GM19025 (cell line): ENCODE results near the gene KLHL29.

Experiments used
- ATAC-seq: cut with Tn5 transposase; IDR thresholded peaks from one replicate; pipeline ENCODE4 v1.9.1; 2021; ENCODE audit warnings: mild to moderate bottlenecking, low read depth, moderate library complexity; ENCODE audit not compliant: unreplicated experiment

KLHL29 gene

GRCh38 chr2:23695890-23696751, 311.1 kb downstream of the KLHL29 start:
- no peak for ATAC-seq

DNA sequence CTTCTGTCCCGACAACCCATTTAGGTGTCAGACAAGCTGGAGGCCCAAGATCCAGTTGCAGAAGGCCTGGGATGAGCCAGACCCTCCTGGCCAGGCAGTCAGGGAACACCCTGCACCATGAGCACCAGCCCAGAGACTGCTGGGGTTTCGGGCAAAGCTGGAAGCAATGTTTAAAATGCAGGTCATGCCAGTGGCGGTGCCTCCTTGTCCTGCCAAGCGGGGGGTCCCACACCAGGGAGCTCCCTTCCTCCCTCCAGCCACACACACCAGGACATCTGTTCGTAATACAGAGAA, 311.7 kb downstream of the KLHL29 start:
- ATAC-seq, result no peak

DNA sequence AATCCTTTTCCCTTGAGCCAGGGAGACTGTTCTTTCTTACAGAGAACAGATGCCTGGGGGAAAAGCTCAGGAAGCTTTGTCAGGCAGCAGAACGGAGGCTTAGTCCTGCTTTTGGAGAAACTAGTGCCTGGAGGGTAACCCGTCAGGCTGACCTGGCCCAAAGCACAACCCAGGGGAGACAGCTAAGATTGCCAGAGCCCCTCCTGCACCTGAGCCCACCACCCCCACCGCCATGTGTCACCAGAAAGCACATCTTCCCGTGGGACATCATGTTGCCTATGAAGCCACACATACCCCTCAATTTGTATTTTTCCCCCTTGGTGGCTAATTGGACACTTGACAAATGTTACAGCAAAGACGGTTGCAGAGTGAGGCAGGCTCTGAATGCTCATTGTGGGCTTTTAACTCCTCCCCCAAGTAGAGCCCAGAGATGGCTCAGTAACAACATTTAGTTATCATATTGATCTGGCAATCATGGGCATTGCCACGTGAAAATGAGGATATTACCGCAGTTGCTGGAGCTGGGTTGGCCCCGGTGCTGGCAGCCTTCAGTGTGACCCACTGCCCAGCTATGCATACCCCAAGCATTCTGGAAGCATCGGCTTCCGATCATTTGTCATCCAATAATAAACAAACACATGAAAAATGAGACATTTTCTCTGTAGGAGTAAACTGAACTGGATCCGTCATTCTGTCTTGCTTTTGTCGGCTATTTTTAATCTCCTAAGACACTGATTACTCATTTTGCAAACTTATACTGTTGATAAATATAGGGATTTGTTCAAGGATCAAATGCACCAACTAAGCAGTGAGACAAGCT, 312.5 kb downstream of the KLHL29 start:
- no peak for ATAC-seq

- ATAC-seq, result no peak
Observed at GRCh38 chr2:23698116-23698693, 313.2 kb downstream of the KLHL29 start.

- no peak for ATAC-seq
Observed at GRCh38 chr2:23698721-23699579, 314.0 kb downstream of the KLHL29 start.

GRCh38 chr2:23699580-23699925, 314.6 kb downstream of the KLHL29 start:
- ATAC-seq, result no peak

DNA sequence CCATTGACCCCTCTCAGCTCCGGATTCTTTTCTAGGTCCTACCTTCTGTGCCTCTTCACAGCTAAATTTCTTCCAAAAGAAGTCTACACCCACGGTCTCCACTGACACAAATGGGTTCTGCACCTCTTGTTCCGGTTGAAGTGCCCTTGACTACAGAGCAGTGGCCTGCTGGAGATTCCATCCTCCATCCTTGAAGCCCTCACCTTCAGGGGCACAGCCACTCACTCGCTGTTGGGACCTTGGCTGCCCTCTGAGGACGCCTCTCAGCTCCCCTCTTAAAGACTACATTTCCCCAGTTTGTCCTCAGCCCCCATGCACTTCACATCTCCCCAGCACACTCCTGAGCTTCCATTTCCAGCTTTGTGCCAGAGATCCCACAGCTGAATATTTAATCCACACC, 315.6 kb downstream of the KLHL29 start:
- ATAC-seq, result no peak

DNA sequence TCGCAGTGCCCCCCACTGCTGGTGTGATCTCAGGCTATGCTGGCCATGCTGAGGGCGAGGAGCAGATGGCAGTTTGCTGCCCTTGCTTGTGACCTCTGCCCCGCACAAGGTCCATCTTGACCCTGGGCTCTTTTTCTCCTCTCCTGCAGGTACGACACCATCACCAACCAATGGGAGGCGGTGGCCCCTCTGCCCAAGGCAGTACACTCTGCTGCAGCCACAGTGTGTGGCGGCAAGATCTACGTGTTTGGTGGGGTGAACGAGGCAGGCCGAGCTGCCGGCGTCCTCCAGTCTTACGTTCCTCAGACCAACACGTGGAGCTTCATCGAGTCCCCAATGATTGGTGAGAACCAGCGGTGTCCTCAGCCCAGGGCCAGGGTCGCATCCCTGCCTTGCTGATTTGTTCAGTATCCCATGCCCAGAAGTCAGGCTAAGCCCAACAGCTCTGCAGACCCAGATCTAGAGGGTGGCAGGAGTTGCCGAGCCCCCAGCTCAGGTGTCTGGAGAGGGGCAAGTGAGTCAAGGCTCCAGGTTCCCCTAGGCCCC, 318.1 kb downstream of the KLHL29 start:
- ATAC-seq, result no peak

- ATAC-seq, result no peak
Observed at GRCh38 chr2:23703583-23704385, 318.8 kb downstream of the KLHL29 start.

- ATAC-seq, result no peak
Observed at GRCh38 chr2:23705771-23706612, 321.0 kb downstream of the KLHL29 start.

- ATAC-seq, result no peak
Observed at GRCh38 chr2:23706613-23707078, 321.7 kb downstream of the KLHL29 start.

GRCh38 chr2:23707096-23707495, 322.1 kb downstream of the KLHL29 start:
- no peak for ATAC-seq

- no peak for ATAC-seq
Observed at GRCh38 chr2:23708771-23709170, 323.8 kb downstream of the KLHL29 start.

- no peak for ATAC-seq
Observed at GRCh38 chr2:23709311-23709710, 324.3 kb downstream of the KLHL29 start.

DNA sequence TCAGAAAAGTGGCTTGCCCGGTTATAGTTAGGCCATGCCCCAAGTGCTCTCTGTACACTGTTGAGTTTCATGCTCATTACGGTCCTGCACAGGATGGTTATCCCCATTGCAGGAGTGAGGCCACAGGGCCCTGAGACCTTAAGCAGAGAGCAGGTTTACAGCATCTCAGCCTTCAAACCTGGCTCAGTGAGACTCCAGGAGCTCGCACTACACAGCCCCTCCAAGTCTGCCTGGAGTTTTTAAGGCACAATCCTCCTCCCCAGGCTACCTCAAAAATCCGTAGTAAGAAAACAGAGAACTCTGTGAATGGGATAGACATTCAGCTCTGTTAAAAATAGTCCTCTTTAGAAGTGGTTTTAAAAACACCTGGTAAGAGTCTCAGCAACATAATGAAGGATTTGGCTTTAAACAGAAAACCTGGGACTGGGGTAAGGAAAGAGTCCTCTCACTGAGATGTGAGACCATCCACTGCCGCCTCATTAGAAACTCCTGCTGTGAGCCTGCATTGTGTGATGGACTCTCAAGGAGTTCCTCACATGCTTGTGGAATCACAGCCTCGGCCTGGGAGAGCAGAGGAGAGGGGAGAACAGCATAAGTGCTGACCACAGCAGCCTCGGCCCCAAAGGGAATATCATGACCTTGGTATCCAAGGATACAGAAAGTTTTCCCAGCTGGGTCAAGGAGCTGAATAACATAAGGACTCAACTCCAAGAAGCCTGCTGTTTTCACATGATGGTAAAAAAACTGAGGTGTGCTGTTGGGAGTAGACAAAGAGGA, 327.2 kb downstream of the KLHL29 start:
- no peak for ATAC-seq

GRCh38 chr2:23712756-23713151, 327.8 kb downstream of the KLHL29 start:
- ATAC-seq, result no peak

- ATAC-seq, result no peak
Observed at GRCh38 chr2:23713351-23713750, 328.4 kb downstream of the KLHL29 start.
